Testis (tissue), 2 donors: ENCODE results near the gene SYT1.

ENCODE experiments used
- POLR2A ChIP-seq: fragments of 450-650 bp; IDR thresholded peaks from one replicate; pipeline ENCODE4 v1.6.1; 2017; ENCODE audit warnings: antibody characterized with exemption, mild to moderate bottlenecking, moderate library complexity
- TF ChIP-seq, protein P1 (sequence below), 3 experiments: fragments of 450-650 bp in 2 of 3; fragments of 200-600 bp in 1 of 3; sonication (generic) in 1 of 3; IDR thresholded peaks; one replicate each; pipeline ENCODE4 v1.5.1; 2016 to 2019; ENCODE audit warnings: antibody characterized with exemption in 3 of 3, mild to moderate bottlenecking in 2 of 3, moderate library complexity in 1 of 3

- TF ChIP-seq, protein P1, sequence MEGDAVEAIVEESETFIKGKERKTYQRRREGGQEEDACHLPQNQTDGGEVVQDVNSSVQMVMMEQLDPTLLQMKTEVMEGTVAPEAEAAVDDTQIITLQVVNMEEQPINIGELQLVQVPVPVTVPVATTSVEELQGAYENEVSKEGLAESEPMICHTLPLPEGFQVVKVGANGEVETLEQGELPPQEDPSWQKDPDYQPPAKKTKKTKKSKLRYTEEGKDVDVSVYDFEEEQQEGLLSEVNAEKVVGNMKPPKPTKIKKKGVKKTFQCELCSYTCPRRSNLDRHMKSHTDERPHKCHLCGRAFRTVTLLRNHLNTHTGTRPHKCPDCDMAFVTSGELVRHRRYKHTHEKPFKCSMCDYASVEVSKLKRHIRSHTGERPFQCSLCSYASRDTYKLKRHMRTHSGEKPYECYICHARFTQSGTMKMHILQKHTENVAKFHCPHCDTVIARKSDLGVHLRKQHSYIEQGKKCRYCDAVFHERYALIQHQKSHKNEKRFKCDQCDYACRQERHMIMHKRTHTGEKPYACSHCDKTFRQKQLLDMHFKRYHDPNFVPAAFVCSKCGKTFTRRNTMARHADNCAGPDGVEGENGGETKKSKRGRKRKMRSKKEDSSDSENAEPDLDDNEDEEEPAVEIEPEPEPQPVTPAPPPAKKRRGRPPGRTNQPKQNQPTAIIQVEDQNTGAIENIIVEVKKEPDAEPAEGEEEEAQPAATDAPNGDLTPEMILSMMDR (IDR thresholded peaks at IDR 0.05), result no peak
- TF ChIP-seq POLR2A, result no peak
Observed at GRCh38 chr12:79482323-79482722, 617.7 kb downstream of the SYT1 start.
